ENCODE results near the gene PTP4A2.

Gene PTP4A2

GRCh38 chr1:31857863-31858262 is 80.3 kb downstream of the PTP4A2 start:
- DNase-seq, result no peak
